ENCODE measurements around the gene KNL1. TPM values are rescaled to one million over a fixed set of nuclear protein-coding genes. Genes with fewer than 3 reads are reported as not detected.

Gene KNL1
- polyA plus RNA-seq, 2 of the 4 experiments (the other 2 are of a cell fraction): 7.6 to 13.2 TPM

DNA sequence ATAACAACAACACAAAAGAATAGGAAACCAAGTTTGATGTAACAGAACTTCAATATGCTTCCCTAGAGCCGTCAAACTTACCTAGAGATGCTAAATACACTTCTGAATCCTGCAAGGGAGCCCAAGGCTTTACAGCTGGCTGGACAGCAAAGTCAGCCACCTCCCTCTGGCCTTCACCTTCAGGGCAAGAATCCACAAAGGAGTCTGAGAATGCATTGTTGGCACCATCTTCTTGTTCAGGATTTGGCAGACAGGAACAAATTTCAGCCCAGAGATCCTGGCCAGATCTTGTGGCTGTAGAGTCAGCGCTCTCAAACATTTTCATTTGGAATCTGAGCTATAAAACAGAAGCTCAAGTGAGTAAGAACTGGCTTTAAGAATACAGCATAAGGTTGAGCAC lies 31.4 kb upstream of the KNL1 start:
- TF ChIP-seq RFX5 (IDR thresholded peaks at IDR 0.05): no peak
- TF ChIP-seq KDM1A (IDR thresholded peaks at IDR 0.05; ENCODE audit: low read depth): no peak
- TF ChIP-seq RNF2 (IDR thresholded peaks at IDR 0.05; ENCODE audit: borderline replicate concordance, low read depth): no peak
- TF ChIP-seq, protein P1, sequence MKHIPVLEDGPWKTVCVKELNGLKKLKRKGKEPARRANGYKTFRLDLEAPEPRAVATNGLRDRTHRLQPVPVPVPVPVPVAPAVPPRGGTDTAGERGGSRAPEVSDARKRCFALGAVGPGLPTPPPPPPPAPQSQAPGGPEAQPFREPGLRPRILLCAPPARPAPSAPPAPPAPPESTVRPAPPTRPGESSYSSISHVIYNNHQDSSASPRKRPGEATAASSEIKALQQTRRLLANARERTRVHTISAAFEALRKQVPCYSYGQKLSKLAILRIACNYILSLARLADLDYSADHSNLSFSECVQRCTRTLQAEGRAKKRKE (CRISPR knock-in tag; IDR thresholded peaks at IDR 0.05; ENCODE audit: low read depth): no peak
- TF ChIP-seq MAFK (IDR thresholded peaks at IDR 0.05; ENCODE audit: partially characterized antibody): no peak
- TF ChIP-seq E2F6 (IDR thresholded peaks at IDR 0.05; ENCODE audit: borderline replicate concordance, low read depth): no peak
- TF ChIP-seq CHD4 (IDR thresholded peaks at IDR 0.05; ENCODE audit: borderline replicate concordance): no peak
- TF ChIP-seq, protein P2, sequence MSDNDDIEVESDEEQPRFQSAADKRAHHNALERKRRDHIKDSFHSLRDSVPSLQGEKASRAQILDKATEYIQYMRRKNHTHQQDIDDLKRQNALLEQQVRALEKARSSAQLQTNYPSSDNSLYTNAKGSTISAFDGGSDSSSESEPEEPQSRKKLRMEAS (IDR thresholded peaks at IDR 0.05): no peak
- no peak for TF ChIP-seq POLR2A (IDR thresholded peaks at IDR 0.05; ENCODE audit: low read length)
- TF ChIP-seq PBX3 (IDR thresholded peaks at IDR 0.05): no peak
- no peak for TF ChIP-seq HOXA7 (CRISPR knock-in tag; IDR thresholded peaks at IDR 0.05)
- TF ChIP-seq FOSL2 (IDR thresholded peaks at IDR 0.05): no peak
- TF ChIP-seq FOSL2 (CRISPR knock-in tag; IDR thresholded peaks at IDR 0.05): no peak
- no peak for TF ChIP-seq SMC3 (IDR thresholded peaks at IDR 0.05)
- Histone ChIP-seq H3K4me1 (no peaks in the 10 kb centered on the region; the same call in 2 of the 3 replicates), H3K9me3 (no peaks in the 10 kb centered on the region), H3K4me3 (no peak overlapping the region), H3K27ac (no peak overlapping the region), H3K4me2 (no peak overlapping the region)
- 97% methylated on average over 2 of the region's 2 CpGs for WGBS (ENCODE audit: missing lambda C conversion rate)
- no peak for DNase-seq (ENCODE audit: low read depth in 1 of 2, low spot score in 1 of 2)
- FAIRE-seq: no peak
- CTCF ChIA-PET: no interaction called here
- POLR2A ChIA-PET: no interaction called here
- ATAC-seq: no peak

- H3K27ac ChIP-seq: no peak overlapping the region
- no peaks in the 10 kb centered on the region for H3K9me3 ChIP-seq
- FAIRE-seq (no peak), DNase-seq (ENCODE audit: low read depth in 1 of 2, low spot score in 1 of 2) (no peak), ATAC-seq (no peak)
- POLR2A ChIA-PET: no interaction called here
- H3K4me2 ChIP-seq: peak overlapping the region; percentile 17; the same call in 1 of the 3 replicates
- CTCF ChIA-PET: no interaction called here
- TF ChIP-seq SREBF2 (IDR thresholded peaks at IDR 0.05) (no peak), TP53 (CRISPR knock-in tag; IDR thresholded peaks at IDR 0.05) (no peak), PHF8 (IDR thresholded peaks at IDR 0.05; ENCODE audit: borderline replicate concordance, low read depth) (no peak), SMC3 (IDR thresholded peaks at IDR 0.05) (no peak), JUNB (IDR thresholded peaks at IDR 0.05) (no peak), ZFP36 (IDR thresholded peaks at IDR 0.05; ENCODE audit: borderline replicate concordance, partially characterized antibody) (no peak), NPAS2 (CRISPR knock-in tag; IDR thresholded peaks at IDR 0.05; ENCODE audit: borderline replicate concordance) (no peak), ESRRA (IDR thresholded peaks at IDR 0.05; ENCODE audit: borderline replicate concordance, low read length) (no peak), EHF (CRISPR knock-in tag; IDR thresholded peaks at IDR 0.05) (no peak)
- TF ChIP-seq, protein P3, sequence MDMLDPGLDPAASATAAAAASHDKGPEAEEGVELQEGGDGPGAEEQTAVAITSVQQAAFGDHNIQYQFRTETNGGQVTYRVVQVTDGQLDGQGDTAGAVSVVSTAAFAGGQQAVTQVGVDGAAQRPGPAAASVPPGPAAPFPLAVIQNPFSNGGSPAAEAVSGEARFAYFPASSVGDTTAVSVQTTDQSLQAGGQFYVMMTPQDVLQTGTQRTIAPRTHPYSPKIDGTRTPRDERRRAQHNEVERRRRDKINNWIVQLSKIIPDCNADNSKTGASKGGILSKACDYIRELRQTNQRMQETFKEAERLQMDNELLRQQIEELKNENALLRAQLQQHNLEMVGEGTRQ (IDR thresholded peaks at IDR 0.05): no peak
- H3K4me1 ChIP-seq: peaks cover 1% of the 10 kb centered on the region; the same call in 1 of the 3 replicates
- H3K4me3 ChIP-seq: no peak overlapping the region
Measured at GRCh38 chr15:40563426-40563825, 30.6 kb upstream of the KNL1 start.

Data from A549 (cell line).